ENCODE measurements around the gene TOMM34. TPM values are rescaled to one million over a fixed set of nuclear protein-coding genes. Genes with fewer than 3 reads are reported as not detected.

Gene TOMM34
- polyA plus RNA-seq, 4 donors: 34.1 to 41.6 (median 40.0) TPM

- no peak for DNase-seq (ENCODE audit: low read depth in 4 of 4, low spot score in 3 of 4)
Measured at GRCh38 chr20:44897133-44897532, 63.1 kb downstream of the TOMM34 start.

- DNase-seq (ENCODE audit: low read depth in 4 of 4, low spot score in 3 of 4): no peak
Measured at GRCh38 chr20:44896583-44896982, 63.6 kb downstream of the TOMM34 start.

GRCh38 chr20:44894959-44895358 is 65.2 kb downstream of the TOMM34 start:
- DNase-seq (ENCODE audit: low read depth in 4 of 4, low spot score in 3 of 4): no peak

Other genes starting within 250 kb of the TOMM34 start
- gene CCN5, start 245.0 kb downstream of the TOMM34 start, polyA plus RNA-seq (ENCODE audit: insufficient read length in 4 of 4): under 1 TPM in 3 of 4 donors, not detected in 1; 0.10 to 0.26 (median 0.11) TPM
- under 1 TPM; 0.09 to 0.64 (median 0.09) TPM for gene KCNK15, start 214.5 kb downstream of the TOMM34 start, polyA plus RNA-seq (ENCODE audit: insufficient read length in 4 of 4)
- 1 to 10 TPM in 2 of 4 donors, under 1 TPM in 2; 0.73 to 1.8 (median 0.99) TPM for gene RIMS4, start 149.9 kb downstream of the TOMM34 start, polyA plus RNA-seq (ENCODE audit: insufficient read length in 4 of 4)
- 100 to 1,000 TPM; 146 to 253 (median 219) TPM for gene YWHAB, start 74.7 kb downstream of the TOMM34 start, polyA plus RNA-seq (ENCODE audit: insufficient read length in 4 of 4)
- 10 to 100 TPM; 29.4 to 71.2 (median 40.6) TPM for gene PABPC1L, start 50.3 kb downstream of the TOMM34 start, polyA plus RNA-seq (ENCODE audit: insufficient read length in 4 of 4)
- gene STK4, start 6.1 kb upstream of the TOMM34 start, polyA plus RNA-seq (ENCODE audit: insufficient read length in 4 of 4): 10 to 100 TPM; 15.4 to 21.7 (median 19.4) TPM
- gene KCNS1, start 140.7 kb upstream of the TOMM34 start, polyA plus RNA-seq (ENCODE audit: insufficient read length in 4 of 4): under 1 TPM; 0.35 to 0.73 (median 0.49) TPM
- not detected for gene WFDC5, start 154.8 kb upstream of the TOMM34 start, polyA plus RNA-seq (ENCODE audit: insufficient read length in 4 of 4)
- not detected for gene WFDC12, start 164.1 kb upstream of the TOMM34 start, polyA plus RNA-seq (ENCODE audit: insufficient read length in 4 of 4)
- under 1 TPM in 1 of 4 donors, not detected in 3; 0.48 TPM for gene PI3, start 214.5 kb upstream of the TOMM34 start, polyA plus RNA-seq (ENCODE audit: insufficient read length in 4 of 4)
- not detected for gene SEMG1, start 246.6 kb upstream of the TOMM34 start, polyA plus RNA-seq (ENCODE audit: insufficient read length in 4 of 4)